NCI-H128 (cell line): ENCODE measurements around the gene ENTPD2.
"Not testable (repeated sequence)": the region's sequence is repeated elsewhere in the genome, so short reads cannot be mapped to it uniquely, and the experiment has no call there.

Source experiments
- DNase-seq: peaks from one replicate; lab custom pipeline; 2025; ENCODE audit not compliant: unreplicated experiment; lab: John Stamatoyannopoulos, UW

The ENTPD2 gene

DNA sequence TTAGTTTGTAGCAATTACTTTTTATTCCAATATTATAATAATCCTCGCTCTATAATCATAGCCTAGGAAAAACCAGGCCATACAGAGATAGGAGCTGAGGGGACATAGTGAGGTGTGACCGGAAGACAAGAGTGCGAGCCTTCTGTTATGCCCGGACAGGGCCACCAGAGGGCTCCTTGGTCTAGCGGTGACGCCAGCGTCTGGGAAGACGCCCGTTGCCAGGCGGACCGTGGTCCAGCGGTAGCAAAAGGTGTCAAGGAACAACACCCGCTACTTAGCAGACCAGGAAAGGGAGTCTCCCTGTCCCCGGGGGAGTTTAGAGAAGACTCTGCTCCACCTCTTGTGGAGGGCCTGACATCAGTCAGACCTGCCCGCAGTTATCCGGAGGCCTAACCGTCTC is 49.6 kb downstream of the ENTPD2 start:
- not testable (repeated sequence) for DNase-seq

DNA sequence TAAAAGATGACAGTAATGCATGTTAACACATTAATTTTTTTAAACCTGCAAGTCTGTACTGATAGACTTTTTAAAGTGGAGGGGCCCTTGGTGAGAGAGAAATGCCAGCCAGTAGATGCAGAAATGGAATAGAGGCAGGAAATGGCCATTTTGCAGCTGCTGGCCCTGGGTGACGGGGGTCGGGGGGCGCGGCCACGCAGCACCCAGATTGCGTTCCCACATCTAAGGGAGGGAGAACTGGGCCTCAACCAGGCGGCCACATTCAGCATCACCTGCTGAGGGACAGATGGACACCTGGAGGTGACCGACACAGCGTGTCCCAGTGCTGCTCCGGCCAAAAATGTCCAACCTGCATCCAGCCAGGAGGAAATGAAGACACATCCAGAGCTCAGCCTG is 51.2 kb downstream of the ENTPD2 start:
- no peak for DNase-seq

DNA sequence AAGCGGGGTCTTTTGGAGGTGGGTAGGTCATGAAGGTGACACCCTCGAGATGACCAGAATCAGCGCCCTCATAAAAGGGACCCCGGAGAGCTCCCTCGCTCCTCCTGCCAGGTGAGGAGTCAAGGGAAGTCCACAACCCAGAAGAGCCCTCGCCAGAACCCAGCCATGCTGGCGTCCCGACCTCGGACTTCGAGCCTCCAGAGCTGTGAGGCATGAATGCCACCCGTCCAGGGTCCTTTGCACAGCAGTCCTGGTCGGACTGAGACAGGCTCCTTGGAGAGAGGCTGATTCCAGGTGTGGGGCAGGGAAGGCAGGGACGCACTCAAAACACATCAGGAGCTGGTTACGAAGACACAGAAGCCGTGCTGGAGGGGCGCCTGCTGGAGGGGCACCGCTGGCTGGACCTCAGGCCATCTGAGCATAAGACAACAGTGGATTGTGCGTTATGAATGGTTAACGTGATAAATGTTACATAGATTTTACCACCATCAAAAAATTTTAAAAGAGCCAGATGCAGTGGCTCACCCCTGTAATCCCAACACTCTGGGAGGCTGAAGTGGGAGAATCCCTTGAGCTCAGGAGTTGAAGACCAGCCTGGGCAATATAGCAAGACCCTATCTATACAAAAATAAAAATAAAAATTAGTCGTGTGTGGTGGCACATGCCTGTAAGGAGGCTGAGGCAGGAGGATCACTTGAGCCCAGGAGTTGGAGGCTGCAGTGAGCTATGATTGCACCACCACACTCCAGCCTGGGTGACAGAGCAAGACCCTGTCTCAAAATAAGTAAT is 51.8 kb downstream of the ENTPD2 start:
- DNase-seq: no peak

DNA sequence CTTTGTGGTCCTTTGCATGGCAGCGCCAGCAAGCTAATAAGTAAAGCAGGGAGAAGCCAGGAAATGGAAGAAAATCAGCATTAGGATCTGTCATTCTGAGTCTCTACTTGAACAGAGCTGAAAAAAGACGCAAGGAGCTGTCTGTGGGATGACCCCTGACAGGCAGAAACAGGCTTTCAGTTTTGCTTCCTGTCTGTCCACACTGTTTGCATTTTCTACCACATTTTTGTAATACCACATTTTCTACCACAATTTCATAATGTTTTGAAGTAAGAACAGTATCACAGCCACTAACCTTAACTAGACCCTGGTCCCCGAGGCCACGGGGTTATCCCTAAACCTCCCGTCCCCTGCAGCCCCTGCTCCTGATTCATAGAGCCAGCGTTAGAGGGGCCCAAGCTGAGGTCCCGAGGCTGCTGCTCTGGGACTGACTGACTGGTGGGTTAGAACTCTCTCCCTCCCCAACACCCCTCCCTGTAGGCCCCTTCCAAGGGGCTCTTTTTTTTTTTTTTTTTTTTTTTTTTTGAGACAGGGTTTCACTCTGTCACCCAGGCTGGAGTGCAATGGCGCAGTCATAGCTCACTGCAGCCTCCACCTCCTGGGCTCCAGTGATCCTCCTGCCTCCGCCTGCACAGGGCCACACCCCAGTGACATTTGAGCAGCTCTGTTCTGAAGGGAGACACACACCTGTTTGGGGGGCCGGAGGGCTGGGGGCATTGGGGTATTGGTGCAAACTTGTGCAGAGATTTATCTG is 53.5 kb downstream of the ENTPD2 start:
- no peak for DNase-seq
